Measurements from ENCODE around the gene ADGRL4. TPM values are rescaled to one million over a fixed set of nuclear protein-coding genes. Genes with fewer than 3 reads are reported as not detected.
"Not testable (repeated sequence)": the region's sequence is repeated elsewhere in the genome, so short reads cannot be mapped to it uniquely, and the experiment has no call there.

The ADGRL4 gene
- total RNA-seq, 1 experiment from 2014 or later: not detected

GRCh38 chr1:78918157-78918556, 88.4 kb downstream of the ADGRL4 start:
- no peak for DNase-seq (ENCODE audit: low spot score)

GRCh38 chr1:78916986-78917385, 89.5 kb downstream of the ADGRL4 start:
- no peak for DNase-seq (ENCODE audit: low spot score)

- DNase-seq (ENCODE audit: low spot score): no peak
These were observed 92.6 kb downstream of the ADGRL4 start for GRCh38 chr1:78913950-78914349.

- DNase-seq (ENCODE audit: low spot score): no peak
These were observed 94.3 kb downstream of the ADGRL4 start for GRCh38 chr1:78911956-78912880.

- DNase-seq (ENCODE audit: low spot score): no peak
These were observed 103.9 kb downstream of the ADGRL4 start for GRCh38 chr1:78902641-78903040.

- no peak for DNase-seq (ENCODE audit: low spot score)
These were observed 111.7 kb downstream of the ADGRL4 start for GRCh38 chr1:78894811-78895210.

- no peak for DNase-seq (ENCODE audit: low spot score)
These were observed 114.2 kb downstream of the ADGRL4 start for GRCh38 chr1:78892260-78892840.

GRCh38 chr1:78887458-78887857, 119.1 kb downstream of the ADGRL4 start:
- no peak for DNase-seq (ENCODE audit: low spot score)

- no peak for DNase-seq (ENCODE audit: low spot score)
These were observed 121.7 kb downstream of the ADGRL4 start for GRCh38 chr1:78884685-78885452.

GRCh38 chr1:78880223-78880622, 126.3 kb downstream of the ADGRL4 start:
- no peak for DNase-seq (ENCODE audit: low spot score)

GRCh38 chr1:78875986-78876385, 130.5 kb downstream of the ADGRL4 start:
- DNase-seq (ENCODE audit: low spot score): not testable (repeated sequence)

- not testable (repeated sequence) for DNase-seq (ENCODE audit: low spot score)
These were observed 133.7 kb downstream of the ADGRL4 start for GRCh38 chr1:78872801-78873200.

GRCh38 chr1:78871249-78871648, 135.3 kb downstream of the ADGRL4 start:
- DNase-seq (ENCODE audit: low spot score): no peak

- DNase-seq (ENCODE audit: low spot score): no peak
These were observed 137.4 kb downstream of the ADGRL4 start for GRCh38 chr1:78869136-78869535.

- no peak for DNase-seq (ENCODE audit: low spot score)
These were observed 142.4 kb downstream of the ADGRL4 start for GRCh38 chr1:78864175-78864574.

- no peak for DNase-seq (ENCODE audit: low spot score)
These were observed 150.4 kb downstream of the ADGRL4 start for GRCh38 chr1:78856096-78856495.

- no peak for DNase-seq (ENCODE audit: low spot score)
These were observed 151.3 kb downstream of the ADGRL4 start for GRCh38 chr1:78855258-78855657.

GRCh38 chr1:78854556-78854955, 152.0 kb downstream of the ADGRL4 start:
- no peak for DNase-seq (ENCODE audit: low spot score)

GRCh38 chr1:78843546-78843945, 163.0 kb downstream of the ADGRL4 start:
- no peak for DNase-seq (ENCODE audit: low spot score)

- no peak for DNase-seq (ENCODE audit: low spot score)
These were observed 163.4 kb downstream of the ADGRL4 start for GRCh38 chr1:78843111-78843510.

- no peak for DNase-seq (ENCODE audit: low spot score)
These were observed 165.9 kb downstream of the ADGRL4 start for GRCh38 chr1:78840453-78841271.
